ENCODE measurements around the gene ABI1. TPM values are rescaled to one million over a fixed set of nuclear protein-coding genes. Genes with fewer than 3 reads are reported as not detected.

ABI1 gene
- total RNA-seq, 1 experiment from 2014 or later: 36.9 TPM

DNA sequence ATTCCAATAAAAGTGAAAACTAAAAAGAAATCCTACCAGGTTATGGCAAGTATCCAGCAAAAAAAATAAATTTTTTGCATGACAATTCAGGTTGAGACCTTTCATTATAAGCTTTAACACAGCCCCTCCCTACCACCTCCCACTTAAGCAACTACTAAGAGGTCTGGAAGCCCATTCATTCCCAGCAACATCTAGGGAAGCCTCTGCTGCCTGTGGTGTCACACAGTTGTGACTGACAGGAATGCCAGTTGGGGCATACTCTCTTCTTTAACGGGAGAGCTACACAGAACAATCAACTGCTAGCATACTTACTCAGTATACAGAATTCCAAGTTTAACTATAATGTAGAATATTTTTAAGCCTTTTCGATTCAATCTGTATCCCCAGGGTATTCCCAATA lies 27.8 kb downstream of the ABI1 start:
- Histone ChIP-seq H2BK5ac (ENCODE audit: insufficient read length, low read length) (no peak overlapping the region), H2BK20ac (ENCODE audit: low read depth, low read length, poor library complexity, severe bottlenecking) (no peak overlapping the region), H3T11ph (ENCODE audit: low read length) (no peak overlapping the region), H3K9ac (ENCODE audit: extremely low read depth, insufficient read length, low read length) (no peak overlapping the region), H3K4me2 (ENCODE audit: insufficient read depth, insufficient read length, low read length) (no peak overlapping the region), H3K18ac (ENCODE audit: insufficient read length, low read depth, low read length) (no peak overlapping the region), H3K9me3 (ENCODE audit: control insufficient read depth, low read depth, low read length) (no peaks in the 10 kb centered on the region), H2AFZ (ENCODE audit: low read length) (no peak overlapping the region), H3K56ac (ENCODE audit: insufficient read length, low read depth, low read length) (no peak overlapping the region), H3K4me1 (ENCODE audit: insufficient read depth, low read length) (0 out of 2 replicates have a peak, but pooled peaks cover 2% of the 10 kb centered on the region), H2AK5ac (ENCODE audit: insufficient read length, low read length) (no peak overlapping the region), H2BK12ac (ENCODE audit: insufficient read length, low read depth, low read length) (no peak overlapping the region), H3K27me3 (ENCODE audit: insufficient read depth, low read length) (no peaks in the 10 kb centered on the region), H4K20me1 (ENCODE audit: control insufficient read depth, insufficient read depth, insufficient read length) (no peaks in the 10 kb centered on the region), H4K5ac (ENCODE audit: insufficient read length, low read depth, low read length) (no peak overlapping the region), H2BK15ac (ENCODE audit: low read depth, low read length) (no peak overlapping the region), H4K91ac (ENCODE audit: insufficient read length, low read depth, low read length) (no peak overlapping the region), H3K23ac (ENCODE audit: insufficient read length, low read depth, low read length) (no peak overlapping the region), H3K79me2 (ENCODE audit: insufficient read depth, low read length) (peaks cover 4% of the 10 kb centered on the region; the same call in 1 of the 2 replicates), H3K14ac (ENCODE audit: insufficient read depth, low read length) (no peak overlapping the region), H3K79me1 (ENCODE audit: insufficient read depth, low read depth, low read length, poor library complexity, severe bottlenecking) (peaks cover 9% of the 10 kb centered on the region), H3K4ac (ENCODE audit: low read depth, low read length) (no peak overlapping the region), H4K8ac (replicated peaks; ENCODE audit: insufficient read length, low read depth, low read length) (no peak overlapping the region), H3K27ac (ENCODE audit: insufficient read length, low read depth, low read length) (no peak overlapping the region), H2BK120ac (ENCODE audit: low read depth, low read length, poor library complexity, severe bottlenecking) (no peak overlapping the region), H3K23me2 (ENCODE audit: insufficient read length, low read depth, low read length, poor library complexity, severe bottlenecking) (no peaks in the 10 kb centered on the region)
- TF ChIP-seq, protein P1, sequence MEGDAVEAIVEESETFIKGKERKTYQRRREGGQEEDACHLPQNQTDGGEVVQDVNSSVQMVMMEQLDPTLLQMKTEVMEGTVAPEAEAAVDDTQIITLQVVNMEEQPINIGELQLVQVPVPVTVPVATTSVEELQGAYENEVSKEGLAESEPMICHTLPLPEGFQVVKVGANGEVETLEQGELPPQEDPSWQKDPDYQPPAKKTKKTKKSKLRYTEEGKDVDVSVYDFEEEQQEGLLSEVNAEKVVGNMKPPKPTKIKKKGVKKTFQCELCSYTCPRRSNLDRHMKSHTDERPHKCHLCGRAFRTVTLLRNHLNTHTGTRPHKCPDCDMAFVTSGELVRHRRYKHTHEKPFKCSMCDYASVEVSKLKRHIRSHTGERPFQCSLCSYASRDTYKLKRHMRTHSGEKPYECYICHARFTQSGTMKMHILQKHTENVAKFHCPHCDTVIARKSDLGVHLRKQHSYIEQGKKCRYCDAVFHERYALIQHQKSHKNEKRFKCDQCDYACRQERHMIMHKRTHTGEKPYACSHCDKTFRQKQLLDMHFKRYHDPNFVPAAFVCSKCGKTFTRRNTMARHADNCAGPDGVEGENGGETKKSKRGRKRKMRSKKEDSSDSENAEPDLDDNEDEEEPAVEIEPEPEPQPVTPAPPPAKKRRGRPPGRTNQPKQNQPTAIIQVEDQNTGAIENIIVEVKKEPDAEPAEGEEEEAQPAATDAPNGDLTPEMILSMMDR (conservative IDR thresholded peaks at IDR 0.05): no peak
- H3K27ac Mint-ChIP-seq: no peak overlapping the region
- no peak overlapping the region for H3K4me3 Mint-ChIP-seq
- DNase-seq: no peak
- no peaks in the 10 kb centered on the region for H3K27me3 Mint-ChIP-seq (ENCODE audit: low read depth)
- H3K4me1 Mint-ChIP-seq: peaks cover 9 to 11% of the 10 kb centered on the region in 2 experiments
- no peaks in the 10 kb centered on the region; a peak in 2 of 5 replicates for H3K9me3 Mint-ChIP-seq
- peaks cover 2 to 11% (median 5%) of the 10 kb centered on the region in 3 experiments; a peak in 5 of 7 replicates for H3K36me3 Mint-ChIP-seq (ENCODE audit: insufficient read depth in 1 of 3, low read depth in 3 of 3)
- no CpG with 5 or more reads among the region's 2 CpGs for WGBS (ENCODE audit: extremely low coverage, insufficient read length, low lambda C conversion rate)

Data from H9 (cell line).